Erythroblast (primary cell): ENCODE measurements around the gene TFAM.

Source experiments
- DNase-seq, 2 experiments: peaks; one replicate each; lab custom pipeline; 2025; lab: John Stamatoyannopoulos, UW
- GATA1 ChIP-seq: IDR thresholded peaks from 2 replicates; pipeline ENCODE4 v1.6.1; 2011; ENCODE audit warnings: low read depth, mild to moderate bottlenecking, control low read depth, low read length, moderate library complexity
- POLR2A ChIP-seq: IDR thresholded peaks from 2 replicates; pipeline ENCODE4 v1.6.1; 2011; ENCODE audit warnings: mild to moderate bottlenecking, low read length

Gene TFAM

GRCh38 chr10:58433571-58433970, 48.4 kb downstream of the TFAM start:
- no peak for DNase-seq
- TF ChIP-seq GATA1 = no peak
- no peak for TF ChIP-seq POLR2A

- no peak for TF ChIP-seq POLR2A
- no peak for TF ChIP-seq GATA1
- no peak for DNase-seq
These were observed 50.2 kb downstream of the TFAM start for GRCh38 chr10:58435297-58435985.

DNA sequence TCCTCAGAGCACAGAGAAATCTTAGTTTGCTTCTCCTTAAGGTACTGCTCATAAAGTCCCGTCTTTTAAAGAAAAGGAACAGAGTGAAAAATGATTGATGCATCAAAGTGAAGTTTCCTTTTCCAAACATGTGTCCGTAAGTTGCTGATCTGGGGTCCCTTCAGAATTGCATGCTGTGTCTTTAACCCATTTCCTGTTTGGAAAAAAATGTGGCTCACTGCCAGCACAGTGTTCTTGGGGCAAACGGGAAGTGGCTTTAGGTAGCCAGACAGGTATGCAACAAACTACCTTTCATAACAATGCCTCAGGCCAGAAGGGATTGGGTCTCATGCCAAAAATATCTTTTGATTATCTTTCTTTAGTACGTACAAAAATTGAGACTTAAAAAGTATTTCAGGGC, 50.9 kb downstream of the TFAM start:
- TF ChIP-seq GATA1 (no peak), POLR2A (no peak)
- DNase-seq = no peak

DNA sequence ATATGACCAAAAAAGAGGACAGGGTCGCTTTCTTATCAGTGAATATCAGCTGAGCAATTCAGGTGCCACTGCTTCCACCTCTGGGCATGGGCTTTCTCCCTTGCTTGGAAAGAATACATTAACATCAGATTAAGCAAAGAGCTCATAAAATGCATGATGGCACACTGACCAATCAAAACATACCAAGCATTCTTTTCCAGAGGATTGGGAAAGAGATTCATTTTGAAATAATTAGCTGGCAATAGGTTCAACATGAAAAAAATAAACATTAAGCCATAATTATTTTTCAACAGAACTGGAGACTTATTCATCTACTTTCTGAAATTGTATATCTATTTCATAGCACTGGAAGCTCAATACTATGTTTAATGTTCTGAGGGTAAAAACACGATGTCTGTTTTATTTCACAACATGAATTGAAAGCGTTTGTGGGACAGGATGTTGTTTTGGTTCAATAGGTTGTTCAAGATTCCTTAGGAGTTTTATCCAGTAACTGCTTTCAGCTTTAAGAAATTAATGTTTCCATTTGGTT, 53.2 kb downstream of the TFAM start:
- DNase-seq = no peak
- TF ChIP-seq GATA1 (no peak), POLR2A (no peak)

DNA sequence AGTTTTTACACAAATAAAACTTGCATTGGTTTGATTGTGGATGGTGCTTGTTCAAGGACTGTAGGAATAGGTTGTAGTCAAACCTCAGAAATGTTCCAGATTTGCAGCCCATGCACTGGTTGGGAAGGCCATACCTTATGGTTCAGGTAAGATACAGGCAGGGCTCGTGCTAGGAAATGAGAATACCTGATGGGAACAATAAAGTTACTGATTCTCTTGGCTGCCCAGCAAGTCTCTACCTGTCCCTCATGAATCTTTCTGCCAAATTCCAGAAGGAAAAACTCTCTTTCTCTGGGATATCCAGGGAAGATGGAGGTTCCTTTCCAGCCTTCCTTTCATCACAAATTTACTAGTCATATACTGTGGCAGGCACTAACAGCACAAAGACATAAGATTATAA, 53.8 kb downstream of the TFAM start:
- TF ChIP-seq GATA1 = no peak
- no peak for TF ChIP-seq POLR2A
- no peak for DNase-seq

- TF ChIP-seq GATA1 (no peak), POLR2A (no peak)
- no peak for DNase-seq
These were observed 54.6 kb downstream of the TFAM start for GRCh38 chr10:58439632-58440364.

GRCh38 chr10:58440484-58440883, 55.3 kb downstream of the TFAM start:
- DNase-seq = no peak
- no peak for TF ChIP-seq POLR2A
- no peak for TF ChIP-seq GATA1

DNA sequence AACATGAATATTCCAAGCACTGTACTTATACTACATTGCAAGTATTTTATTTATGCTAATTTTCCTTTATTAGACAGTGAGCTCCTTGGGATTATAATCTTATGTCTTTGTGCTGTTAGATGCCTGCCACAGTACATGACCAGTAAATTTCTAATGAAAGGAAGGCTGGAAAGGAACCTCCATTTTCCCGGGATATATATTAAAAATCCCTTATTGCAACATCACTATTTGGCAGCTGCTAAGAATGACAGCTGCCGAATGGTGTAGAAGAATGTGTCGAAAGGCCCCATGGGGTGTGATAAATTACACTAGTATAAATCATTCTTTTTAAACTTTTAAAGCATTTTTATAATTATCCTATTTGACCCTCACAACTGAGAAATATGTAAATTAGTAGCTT, 59.1 kb downstream of the TFAM start:
- no peak for TF ChIP-seq GATA1
- DNase-seq = no peak

DNA sequence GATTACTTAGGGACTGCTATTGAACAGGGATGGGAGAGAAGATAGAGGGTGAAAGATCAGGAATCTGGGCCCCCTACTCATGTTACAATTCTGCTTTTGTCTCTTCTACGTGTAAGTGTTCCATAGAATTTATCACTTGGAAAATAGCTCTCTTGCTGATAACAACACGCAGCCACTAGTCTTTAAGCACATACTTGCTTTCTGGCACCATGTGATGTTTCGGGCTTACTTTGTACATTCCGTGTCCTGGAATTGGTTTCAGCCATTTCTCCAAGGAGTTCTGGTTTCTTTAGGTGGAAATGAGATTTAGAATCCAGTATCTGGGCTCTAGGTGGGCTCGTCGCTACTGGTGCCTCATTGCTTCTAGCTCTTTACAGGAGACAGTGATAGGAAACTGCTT, 59.7 kb downstream of the TFAM start:
- TF ChIP-seq POLR2A = no peak
- no peak for TF ChIP-seq GATA1
- no peak for DNase-seq

DNA sequence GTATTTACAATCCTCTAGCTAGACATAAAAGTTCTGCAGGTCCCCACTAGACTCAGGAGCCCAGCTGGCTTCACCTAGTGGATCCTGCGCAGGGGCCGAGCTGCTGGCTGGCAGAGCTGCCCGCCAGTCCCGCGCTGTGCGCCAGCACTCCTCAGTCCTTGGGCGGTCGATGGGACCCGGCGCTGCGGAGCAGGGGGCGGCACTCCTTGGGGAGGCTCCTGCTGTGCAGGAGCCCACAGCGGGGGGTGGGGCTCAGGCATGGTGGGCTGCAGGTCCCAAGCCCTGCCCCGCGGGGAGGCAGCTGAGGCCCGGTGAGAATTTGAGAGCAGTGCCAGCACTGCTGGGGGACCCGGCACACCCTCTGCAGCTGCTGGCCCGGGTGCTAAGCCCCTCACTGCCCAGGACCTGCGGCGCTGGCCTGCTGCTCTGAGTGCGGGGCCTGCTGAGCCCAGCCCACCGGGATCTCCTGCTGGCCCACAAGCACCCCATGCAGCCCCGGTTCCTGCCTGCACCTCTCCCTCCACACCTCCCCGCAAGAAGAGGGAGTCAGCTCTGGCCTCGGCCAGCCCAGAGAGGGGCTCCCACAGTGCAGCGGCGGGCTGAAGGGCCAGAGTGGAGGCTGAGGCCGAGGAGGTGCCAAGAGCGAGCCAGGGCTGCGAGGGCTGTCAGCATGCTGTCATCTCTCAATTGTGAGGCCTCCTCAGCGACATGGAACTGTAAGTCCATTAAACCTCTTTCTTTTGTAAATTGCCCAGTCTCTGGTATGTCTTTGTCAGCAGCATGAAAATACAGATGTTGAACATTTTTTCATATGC, 63.1 kb downstream of the TFAM start:
- TF ChIP-seq POLR2A = no peak
- no peak for TF ChIP-seq GATA1
- no peak for DNase-seq
